ENCODE data around the gene MAPK11. TPM values are rescaled to one million over a fixed set of nuclear protein-coding genes. Genes with fewer than 3 reads are reported as not detected.

Gene MAPK11
- total and polyA plus RNA-seq, 9 of the 15 experiments (the other 6 are each of a cell fraction or from before 2014, with no cell fraction given), result 0.06 to 14.6 (median 5.3) TPM

- TF ChIP-seq, protein P1, sequence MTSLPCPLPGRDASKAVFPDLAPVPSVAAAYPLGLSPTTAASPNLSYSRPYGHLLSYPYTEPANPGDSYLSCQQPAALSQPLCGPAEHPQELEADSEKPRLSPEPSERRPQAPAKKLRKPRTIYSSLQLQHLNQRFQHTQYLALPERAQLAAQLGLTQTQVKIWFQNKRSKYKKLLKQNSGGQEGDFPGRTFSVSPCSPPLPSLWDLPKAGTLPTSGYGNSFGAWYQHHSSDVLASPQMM (CRISPR knock-in tag; IDR thresholded peaks at IDR 0.05), result no peak
- TF ChIP-seq NFATC3 (IDR thresholded peaks at IDR 0.05), result no peak
- TF ChIP-seq MCM3 (IDR thresholded peaks at IDR 0.05), result no peak
- no peak for TF ChIP-seq BMI1 (IDR thresholded peaks at IDR 0.05; ENCODE audit: low read length)
- peak in 1 of 2 experiments; percentile 42; a peak in 3 of 4 replicates for TF ChIP-seq MAZ (CRISPR knock-in tag; conservative IDR thresholded peaks at IDR 0.05 in 1 of 2, IDR thresholded peaks at IDR 0.05 in 1 of 2)
- TF ChIP-seq CREBBP (IDR thresholded peaks at IDR 0.05; ENCODE audit: low read depth, low read length), result no peak
- no peak for TF ChIP-seq KDM2B (CRISPR knock-in tag; IDR thresholded peaks at IDR 0.05)
- TF ChIP-seq RBM25 (IDR thresholded peaks at IDR 0.05; ENCODE audit: low read depth, low read length, severe bottlenecking), result no peak
- TF ChIP-seq, protein P2, sequence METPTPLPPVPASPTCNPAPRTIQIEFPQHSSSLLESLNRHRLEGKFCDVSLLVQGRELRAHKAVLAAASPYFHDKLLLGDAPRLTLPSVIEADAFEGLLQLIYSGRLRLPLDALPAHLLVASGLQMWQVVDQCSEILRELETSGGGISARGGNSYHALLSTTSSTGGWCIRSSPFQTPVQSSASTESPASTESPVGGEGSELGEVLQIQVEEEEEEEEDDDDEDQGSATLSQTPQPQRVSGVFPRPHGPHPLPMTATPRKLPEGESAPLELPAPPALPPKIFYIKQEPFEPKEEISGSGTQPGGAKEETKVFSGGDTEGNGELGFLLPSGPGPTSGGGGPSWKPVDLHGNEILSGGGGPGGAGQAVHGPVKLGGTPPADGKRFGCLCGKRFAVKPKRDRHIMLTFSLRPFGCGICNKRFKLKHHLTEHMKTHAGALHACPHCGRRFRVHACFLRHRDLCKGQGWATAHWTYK (CRISPR knock-in tag; IDR thresholded peaks at IDR 0.05), result no peak
- no peak for TF ChIP-seq TRIM24 (IDR thresholded peaks at IDR 0.05)
- TF ChIP-seq HDAC3 (IDR thresholded peaks at IDR 0.05; ENCODE audit: borderline replicate concordance, partially characterized antibody), result no peak
- TF ChIP-seq XRCC3 (IDR thresholded peaks at IDR 0.05), result no peak
- no peak for TF ChIP-seq ZNF124 (CRISPR knock-in tag; IDR thresholded peaks at IDR 0.05)
- no peak for TF ChIP-seq CHD1 (IDR thresholded peaks at IDR 0.05; ENCODE audit: low read length)
- no peak for TF ChIP-seq MYBL2 (IDR thresholded peaks at IDR 0.05; ENCODE audit: low read depth)
- no peak for TF ChIP-seq MYBL2 (CRISPR knock-in tag; IDR thresholded peaks at IDR 0.05; ENCODE audit: borderline replicate concordance)
- TF ChIP-seq FUS (optimal IDR thresholded peaks at IDR 0.05; ENCODE audit: low read depth, low read length), result no peak
- no peak for TF ChIP-seq STAT6 (CRISPR knock-in tag; IDR thresholded peaks at IDR 0.05)
- TF ChIP-seq MCM2 (IDR thresholded peaks at IDR 0.05; ENCODE audit: low read depth), result no peak
- TF ChIP-seq, protein P3, sequence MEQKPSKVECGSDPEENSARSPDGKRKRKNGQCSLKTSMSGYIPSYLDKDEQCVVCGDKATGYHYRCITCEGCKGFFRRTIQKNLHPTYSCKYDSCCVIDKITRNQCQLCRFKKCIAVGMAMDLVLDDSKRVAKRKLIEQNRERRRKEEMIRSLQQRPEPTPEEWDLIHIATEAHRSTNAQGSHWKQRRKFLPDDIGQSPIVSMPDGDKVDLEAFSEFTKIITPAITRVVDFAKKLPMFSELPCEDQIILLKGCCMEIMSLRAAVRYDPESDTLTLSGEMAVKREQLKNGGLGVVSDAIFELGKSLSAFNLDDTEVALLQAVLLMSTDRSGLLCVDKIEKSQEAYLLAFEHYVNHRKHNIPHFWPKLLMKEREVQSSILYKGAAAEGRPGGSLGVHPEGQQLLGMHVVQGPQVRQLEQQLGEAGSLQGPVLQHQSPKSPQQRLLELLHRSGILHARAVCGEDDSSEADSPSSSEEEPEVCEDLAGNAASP (IDR thresholded peaks at IDR 0.05), result no peak
- peak; percentile 69 for TF ChIP-seq SP1 (CRISPR knock-in tag; IDR thresholded peaks at IDR 0.05)
- no peak for TF ChIP-seq NEUROD1 (IDR thresholded peaks at IDR 0.05; ENCODE audit: borderline replicate concordance, low read depth, low read length, partially characterized antibody)
- TF ChIP-seq TCF7L2 (IDR thresholded peaks at IDR 0.05; ENCODE audit: low read depth, low read length), result no peak
Observed at GRCh38 chr22:50244420-50245213, 25.6 kb downstream of the MAPK11 start, which contains the start of gene TUBGCP6 (continued).

All from K562 (cell line).